Right lobe of liver (tissue), 6 donors: Measurements from ENCODE around the gene KAZN. TPM values are rescaled to one million over a fixed set of nuclear protein-coding genes. Genes with fewer than 3 reads are reported as not detected.

ENCODE experiments used
- ATAC-seq, 4 donors: fragments of 200-7000 bp; cut with Tn5 transposase; one replicate each; pipeline ENCODE4 v1.9.1; 2020; ENCODE audit warnings: mild to moderate bottlenecking in 4 of 4, moderate library complexity in 4 of 4
- DNase-seq, 3 donors: peaks; one replicate each; pipeline ENCODE4 v3.0.0-alpha.2; 2020
- H3K27ac ChIP-seq, 3 donors: fragments of 200-600 bp; one replicate each; pipeline ENCODE4 v1.8.0; 2022
- H3K27me3 ChIP-seq, 2 donors: fragments of 200-600 bp; one replicate each; pipeline ENCODE4 v1.8.0; 2022
- H3K36me3 ChIP-seq, 4 donors: fragments of 200-600 bp; sonication (generic) in 1 of 4; one replicate each; pipeline versions ENCODE4 v1.5.1 to v1.8.0; 2017 to 2022; ENCODE audit warnings: control low read depth in 1 of 4
- H3K4me1 ChIP-seq, 4 donors: fragments of 200-600 bp; sonication (generic) in 1 of 4; one replicate each; pipeline versions ENCODE4 v1.5.1 to v1.8.0; 2017 to 2022; ENCODE audit warnings: control low read depth in 1 of 4
- H3K4me3 ChIP-seq, 3 donors: fragments of 200-600 bp; one replicate each; pipeline ENCODE4 v1.8.0; 2022
- H3K9me3 ChIP-seq, 4 donors: fragments of 200-600 bp; sonication (generic) in 1 of 4; one replicate each; pipeline versions ENCODE4 v1.5.1 to v1.8.0; 2017 to 2022; ENCODE audit warnings: control low read depth in 1 of 4
- POLR2A ChIP-seq: fragments of 450-650 bp; IDR thresholded peaks from one replicate; pipeline ENCODE4 v1.6.1; 2017; ENCODE audit warnings: antibody characterized with exemption, mild to moderate bottlenecking
- WGBS: methylation state at CpG from one replicate; pipeline ENCODE4 v1.1.6; 2018; ENCODE audit warnings: low coverage, low lambda C conversion rate; ENCODE audit not compliant: insufficient coverage; ENCODE audit errors: missing lambda C conversion rate; 5-methylcytosine and 5-hydroxymethylcytosine counted together
- intact Hi-C, 2 donors: fragments of 100-400 bp; cut with DNase I; formaldehyde crosslinking; loops; one replicate each; pipeline versions ENCODE4 v1.11.2 to v1.14.1; 2022
- total RNA-seq, 6 experiments: library from RNA; depleted of rRNA in 2 of 6; stranded (reverse); fragments of >200 nt in 2 of 6; fragmentation: NEBNext Ultra II Directional in 3 of 6; extraction: Animal tissue kit (Norgen Biotek cat#: 25700) in 3 of 6; gene quantifications; one replicate each; pipeline versions ENCODE4 v1.1.0 to v1.2.4, GENCODE V29; 2016 to 2023
- TF ChIP-seq, protein P1 (sequence below), 4 donors: fragments of 200-600 bp in 3 of 4; fragments of 450-650 bp in 1 of 4; IDR thresholded peaks; one replicate each; pipeline versions ENCODE4 v1.5.1 to v1.8.0; 2016 to 2022; ENCODE audit warnings: antibody characterized with exemption in 4 of 4, mild to moderate bottlenecking in 2 of 4
- donor health status: DM: no; HTN: yes; CAD: no.
- donor health status: DM: no; HTN: no; CAD: no.
- donor health status: DM: no; HTN: no; CAD: no.
- donor health status: DM: no; HTN: yes; CAD: no.
- donor health status: DM: no; HTN: yes; CAD: no.

KAZN gene
- total RNA-seq, 6 experiments from 2014 or later = 1.5 to 7.2 (median 2.7) TPM

DNA sequence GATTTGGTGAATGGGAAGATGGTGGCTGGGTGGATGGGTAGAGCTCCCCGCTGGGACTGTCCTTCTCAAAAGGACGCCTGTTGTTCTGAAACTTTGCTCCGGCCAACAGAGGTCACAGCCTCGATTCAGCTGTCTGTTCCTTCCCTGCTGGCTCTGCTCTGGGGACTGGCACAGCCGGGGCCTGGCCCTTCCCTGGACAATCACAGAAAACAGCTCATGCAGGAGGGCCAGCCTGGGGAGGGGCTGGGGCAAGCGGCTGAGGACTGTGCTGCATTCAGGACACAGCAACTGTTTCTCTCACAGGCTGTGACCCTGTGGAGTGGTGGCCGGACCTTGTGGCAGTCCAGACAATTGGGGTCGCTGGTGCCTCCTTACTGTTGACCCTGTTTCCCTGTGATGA is 444.4 kb downstream of the KAZN start:
- Histone ChIP-seq H3K9me3 (no peaks in the 10 kb centered on the region), H3K4me3 (no peak overlapping the region), H3K36me3 (no peaks in the 10 kb centered on the region), H3K27me3 (no peaks in the 10 kb centered on the region), H3K4me1 (no peaks in the 10 kb centered on the region), H3K27ac (no peak overlapping the region)
- DNase-seq (no peak), ATAC-seq (no peak)
- TF ChIP-seq, protein P1, sequence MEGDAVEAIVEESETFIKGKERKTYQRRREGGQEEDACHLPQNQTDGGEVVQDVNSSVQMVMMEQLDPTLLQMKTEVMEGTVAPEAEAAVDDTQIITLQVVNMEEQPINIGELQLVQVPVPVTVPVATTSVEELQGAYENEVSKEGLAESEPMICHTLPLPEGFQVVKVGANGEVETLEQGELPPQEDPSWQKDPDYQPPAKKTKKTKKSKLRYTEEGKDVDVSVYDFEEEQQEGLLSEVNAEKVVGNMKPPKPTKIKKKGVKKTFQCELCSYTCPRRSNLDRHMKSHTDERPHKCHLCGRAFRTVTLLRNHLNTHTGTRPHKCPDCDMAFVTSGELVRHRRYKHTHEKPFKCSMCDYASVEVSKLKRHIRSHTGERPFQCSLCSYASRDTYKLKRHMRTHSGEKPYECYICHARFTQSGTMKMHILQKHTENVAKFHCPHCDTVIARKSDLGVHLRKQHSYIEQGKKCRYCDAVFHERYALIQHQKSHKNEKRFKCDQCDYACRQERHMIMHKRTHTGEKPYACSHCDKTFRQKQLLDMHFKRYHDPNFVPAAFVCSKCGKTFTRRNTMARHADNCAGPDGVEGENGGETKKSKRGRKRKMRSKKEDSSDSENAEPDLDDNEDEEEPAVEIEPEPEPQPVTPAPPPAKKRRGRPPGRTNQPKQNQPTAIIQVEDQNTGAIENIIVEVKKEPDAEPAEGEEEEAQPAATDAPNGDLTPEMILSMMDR (IDR thresholded peaks at IDR 0.05) = no peak
- no peak for TF ChIP-seq POLR2A
- intact Hi-C loops = no loop called here
- no CpG with 5 or more reads among the region's 8 CpGs for WGBS

DNA sequence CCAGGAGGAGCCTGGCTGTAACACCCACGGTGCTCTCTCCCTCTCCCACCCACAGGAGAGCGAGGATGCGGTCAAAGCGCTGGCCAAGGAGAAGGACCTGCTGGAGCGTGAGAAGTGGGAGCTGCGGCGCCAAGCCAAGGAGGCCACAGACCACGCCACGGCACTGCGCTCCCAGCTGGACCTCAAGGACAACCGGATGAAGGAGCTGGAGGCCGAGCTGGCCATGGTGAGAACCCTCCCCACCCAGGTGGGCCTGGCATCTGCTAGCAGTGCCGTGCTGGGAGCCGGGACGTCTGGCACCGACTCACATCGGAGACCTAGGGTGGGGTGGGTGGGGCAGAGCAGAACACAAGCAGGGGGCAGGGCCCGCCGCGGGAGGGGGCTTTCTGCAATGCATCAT is 445.4 kb downstream of the KAZN start:
- no peak for DNase-seq
- Histone ChIP-seq H3K9me3 (no peaks in the 10 kb centered on the region), H3K4me1 (no peaks in the 10 kb centered on the region), H3K27me3 (no peaks in the 10 kb centered on the region), H3K4me3 (no peak overlapping the region), H3K27ac (no peak overlapping the region), H3K36me3 (no peaks in the 10 kb centered on the region)
- no peak for TF ChIP-seq POLR2A
- TF ChIP-seq, protein P1 (IDR thresholded peaks at IDR 0.05) = no peak
- intact Hi-C loops = no loop called here
- no peak for ATAC-seq
- WGBS = no CpG with 5 or more reads among the region's 20 CpGs

DNA sequence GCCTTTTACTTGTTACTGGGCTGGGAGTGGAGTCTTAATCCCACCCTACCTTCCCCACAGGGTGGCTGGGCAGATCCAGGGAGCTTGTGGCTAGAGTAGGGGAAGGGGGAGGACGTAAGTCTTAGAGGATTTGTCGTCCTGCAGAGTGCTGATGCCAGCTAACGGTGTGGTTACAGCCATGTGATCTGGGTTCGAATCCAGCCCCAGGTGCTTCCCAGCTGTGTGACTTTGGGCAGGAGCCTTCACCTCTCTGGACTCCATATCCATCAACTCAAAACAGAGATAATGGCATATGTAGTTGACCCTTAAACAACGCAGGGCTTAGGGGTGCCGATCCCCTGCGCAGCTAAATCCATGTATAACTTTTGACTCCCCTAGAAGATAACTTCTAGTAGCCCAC is 446.6 kb downstream of the KAZN start:
- TF ChIP-seq, protein P1 (IDR thresholded peaks at IDR 0.05) = no peak
- no peak for TF ChIP-seq POLR2A
- no peaks in the 10 kb centered on the region for H3K27me3 ChIP-seq
- H3K9me3 ChIP-seq = no peaks in the 10 kb centered on the region
- H3K4me1 ChIP-seq = no peaks in the 10 kb centered on the region
- H3K36me3 ChIP-seq = no peaks in the 10 kb centered on the region
- H3K27ac ChIP-seq = no peak overlapping the region
- ATAC-seq (no peak), DNase-seq (no peak)
- 46% methylated on average over 5 of the region's 7 CpGs for WGBS
- H3K4me3 ChIP-seq = no peak overlapping the region
- intact Hi-C loops = no loop called here

DNA sequence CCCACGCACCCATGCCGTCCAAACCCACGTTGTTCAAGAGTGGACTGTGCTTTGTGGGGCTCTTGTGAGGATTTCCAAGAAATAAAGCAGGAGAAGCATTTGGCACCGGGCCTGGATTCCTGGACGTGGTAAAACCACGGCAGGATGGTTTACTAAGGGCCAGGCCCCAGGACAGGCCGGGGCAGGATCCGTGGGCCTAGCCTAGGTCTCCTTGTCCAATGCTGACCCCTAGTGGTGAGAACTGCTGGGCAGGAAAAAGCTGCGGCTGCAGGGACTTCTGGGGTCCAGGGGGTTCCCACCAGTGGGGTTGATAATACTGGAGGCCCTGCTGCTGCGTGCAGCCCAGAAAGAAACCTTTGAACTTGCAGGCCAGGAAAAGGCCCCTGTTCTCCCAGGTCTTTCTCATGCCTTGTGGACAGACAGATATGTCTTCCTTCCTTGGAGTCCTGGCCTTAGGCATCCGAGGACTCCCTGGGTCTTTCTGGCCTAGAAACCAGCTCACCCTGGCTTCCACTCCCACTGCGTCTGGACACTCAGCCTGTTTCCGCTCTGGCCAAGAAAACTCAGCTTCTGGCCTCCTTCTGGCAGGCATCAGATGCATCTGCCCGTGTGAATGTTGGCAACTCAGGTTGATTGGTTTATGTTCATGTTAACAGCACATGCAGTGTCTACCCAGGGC is 448.1 kb downstream of the KAZN start:
- no peak overlapping the region for H3K4me3 ChIP-seq
- intact Hi-C loops = no loop called here
- DNase-seq (peak; percentile 69), ATAC-seq (peak; percentile 68 to 88 (median 81))
- no peaks in the 10 kb centered on the region for H3K9me3 ChIP-seq
- 30% methylated on average over 11 of the region's 14 CpGs for WGBS
- H3K36me3 ChIP-seq = no peaks in the 10 kb centered on the region
- no peaks in the 10 kb centered on the region for H3K27me3 ChIP-seq
- no peaks in the 10 kb centered on the region for H3K4me1 ChIP-seq
- TF ChIP-seq, protein P1 (IDR thresholded peaks at IDR 0.05) = peak; percentile 79 to 94 (median 88)
- TF ChIP-seq POLR2A = no peak
- H3K27ac ChIP-seq = no peak overlapping the region
